ENCODE measurements around the gene SCRT2.

SCRT2 gene

DNA sequence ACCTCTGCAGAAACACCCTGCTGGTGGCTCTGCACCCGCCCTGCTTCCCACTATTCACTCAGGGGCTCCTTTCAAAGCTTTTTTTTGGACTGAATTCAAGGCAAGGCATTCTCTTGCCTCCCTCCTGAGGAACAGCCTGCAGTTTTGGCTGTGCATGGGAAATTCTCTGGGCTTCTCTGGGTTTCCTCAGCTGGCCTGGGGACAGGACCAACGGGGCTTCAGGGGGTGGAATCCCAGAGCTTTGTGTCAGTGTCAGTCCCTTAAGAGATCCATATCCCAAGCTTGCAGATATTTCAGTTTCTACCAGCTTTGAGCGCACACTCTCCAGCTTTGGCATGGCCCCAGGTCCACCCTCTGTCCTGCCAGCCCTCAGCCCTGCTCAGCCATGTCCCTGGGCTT lies 2.0 kb downstream of the SCRT2 start:
- H3K27me3 ChIP-seq (replicated peaks): peaks cover 45% of the 10 kb centered on the region
- in situ Hi-C loops (cut with HindIII; ENCODE audit: low pct_ligation_motif_present, low sequenced_read_pairs): no loop called here

GRCh38 chr20:672963-673602 lies 2.5 kb downstream of the SCRT2 start:
- in situ Hi-C loops (cut with HindIII; ENCODE audit: low pct_ligation_motif_present, low sequenced_read_pairs): no loop called here
- Histone ChIP-seq H3K36me3 (replicated peaks) (no peaks in the 10 kb centered on the region), H3K27ac (no peak overlapping the region), H3K27me3 (replicated peaks) (peaks cover 47% of the 10 kb centered on the region), H3K4me3 (ENCODE audit: low read depth, low read length) (no peak overlapping the region)
- no peak for DNase-seq
- TF ChIP-seq, protein P1, sequence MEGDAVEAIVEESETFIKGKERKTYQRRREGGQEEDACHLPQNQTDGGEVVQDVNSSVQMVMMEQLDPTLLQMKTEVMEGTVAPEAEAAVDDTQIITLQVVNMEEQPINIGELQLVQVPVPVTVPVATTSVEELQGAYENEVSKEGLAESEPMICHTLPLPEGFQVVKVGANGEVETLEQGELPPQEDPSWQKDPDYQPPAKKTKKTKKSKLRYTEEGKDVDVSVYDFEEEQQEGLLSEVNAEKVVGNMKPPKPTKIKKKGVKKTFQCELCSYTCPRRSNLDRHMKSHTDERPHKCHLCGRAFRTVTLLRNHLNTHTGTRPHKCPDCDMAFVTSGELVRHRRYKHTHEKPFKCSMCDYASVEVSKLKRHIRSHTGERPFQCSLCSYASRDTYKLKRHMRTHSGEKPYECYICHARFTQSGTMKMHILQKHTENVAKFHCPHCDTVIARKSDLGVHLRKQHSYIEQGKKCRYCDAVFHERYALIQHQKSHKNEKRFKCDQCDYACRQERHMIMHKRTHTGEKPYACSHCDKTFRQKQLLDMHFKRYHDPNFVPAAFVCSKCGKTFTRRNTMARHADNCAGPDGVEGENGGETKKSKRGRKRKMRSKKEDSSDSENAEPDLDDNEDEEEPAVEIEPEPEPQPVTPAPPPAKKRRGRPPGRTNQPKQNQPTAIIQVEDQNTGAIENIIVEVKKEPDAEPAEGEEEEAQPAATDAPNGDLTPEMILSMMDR (IDR thresholded peaks at IDR 0.05; ENCODE audit: low read depth, low read length, missing control alignments): peak; percentile 45

More for the DNA sequence above, 2.0 kb downstream of the SCRT2 start:
- no peak for DNase-seq
- Histone ChIP-seq H3K36me3 (replicated peaks) (no peaks in the 10 kb centered on the region), H3K4me3 (ENCODE audit: low read depth, low read length) (no peak overlapping the region), H3K27ac (no peak overlapping the region)
- TF ChIP-seq, protein P1 (IDR thresholded peaks at IDR 0.05; ENCODE audit: low read depth, low read length, missing control alignments): no peak

GRCh38 chr20:671252-672030 lies 4.2 kb downstream of the SCRT2 start:
- Histone ChIP-seq H3K27me3 (replicated peaks) (peaks cover 43% of the 10 kb centered on the region), H3K4me3 (ENCODE audit: low read depth, low read length) (no peak overlapping the region), H3K27ac (no peak overlapping the region), H3K36me3 (replicated peaks) (no peaks in the 10 kb centered on the region)
- in situ Hi-C loops (cut with HindIII; ENCODE audit: low pct_ligation_motif_present, low sequenced_read_pairs): no loop called here
- no peak for DNase-seq
- TF ChIP-seq, protein P1 (IDR thresholded peaks at IDR 0.05; ENCODE audit: low read depth, low read length, missing control alignments): no peak

DNA sequence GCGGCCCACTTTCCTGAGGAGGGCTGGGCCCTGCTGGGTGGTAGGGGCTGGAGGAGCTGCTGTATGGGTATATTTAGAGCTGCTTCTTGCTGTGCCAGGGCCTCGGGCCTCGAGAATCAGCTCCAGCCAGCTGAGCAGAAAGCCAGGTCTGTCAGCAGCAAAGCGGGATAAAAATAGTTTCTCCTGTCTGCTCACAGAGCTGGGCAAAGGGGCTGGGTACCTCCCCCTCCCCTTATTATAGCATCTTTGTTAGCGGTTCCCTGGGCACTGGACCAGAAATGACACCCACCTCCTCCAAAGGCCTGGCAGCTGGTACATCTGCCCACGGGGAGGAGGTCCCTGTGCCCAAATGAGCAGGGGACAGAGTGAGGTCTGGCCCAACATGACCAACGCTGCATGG lies 6.0 kb downstream of the SCRT2 start:
- Histone ChIP-seq H3K36me3 (replicated peaks) (no peaks in the 10 kb centered on the region), H3K27ac (no peak overlapping the region), H3K4me3 (ENCODE audit: low read depth, low read length) (no peak overlapping the region), H3K27me3 (replicated peaks) (peaks cover 40% of the 10 kb centered on the region)
- in situ Hi-C loops (cut with HindIII; ENCODE audit: low pct_ligation_motif_present, low sequenced_read_pairs): no loop called here
- DNase-seq: no peak
- TF ChIP-seq, protein P1 (IDR thresholded peaks at IDR 0.05; ENCODE audit: low read depth, low read length, missing control alignments): no peak

DNA sequence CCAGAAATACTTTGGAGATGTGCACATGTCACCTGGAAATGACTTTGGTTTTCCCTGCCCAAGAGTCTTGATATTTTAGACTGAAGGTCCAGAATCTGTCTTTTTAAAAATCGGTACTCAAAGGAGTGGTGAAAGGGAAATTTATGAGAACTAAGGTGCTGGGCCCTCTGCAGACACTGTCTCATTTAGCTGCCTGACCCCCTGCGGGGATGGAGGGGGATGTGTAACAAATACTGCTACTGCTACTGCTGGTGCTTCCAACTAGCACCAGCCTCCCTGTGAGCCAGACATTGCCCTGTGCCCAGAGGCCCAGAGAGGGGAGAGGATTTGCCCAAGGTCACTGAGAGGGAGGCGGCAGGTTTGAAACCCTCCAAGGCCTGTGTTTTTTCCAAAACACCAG lies 7.0 kb downstream of the SCRT2 start:
- Histone ChIP-seq H3K4me3 (ENCODE audit: low read depth, low read length) (no peak overlapping the region), H3K27me3 (replicated peaks) (peaks cover 42% of the 10 kb centered on the region), H3K36me3 (replicated peaks) (no peaks in the 10 kb centered on the region), H3K27ac (no peak overlapping the region)
- TF ChIP-seq, protein P1 (IDR thresholded peaks at IDR 0.05; ENCODE audit: low read depth, low read length, missing control alignments): no peak
- no peak for DNase-seq
- in situ Hi-C loops (cut with HindIII; ENCODE audit: low pct_ligation_motif_present, low sequenced_read_pairs): no loop called here

All from brain microvascular endothelial cell (primary cell).